Left cardiac atrium (tissue), 4 donors: ENCODE results near the gene SAMD1. TPM values are rescaled to one million over a fixed set of nuclear protein-coding genes. Genes with fewer than 3 reads are reported as not detected.
"Not testable (repeated sequence)": the region's sequence is repeated elsewhere in the genome, so short reads cannot be mapped to it uniquely, and the experiment has no call there.

Source experiments
- ATAC-seq, 2 donors: fragments of 200-7000 bp; cut with Tn5 transposase; one replicate each; pipeline ENCODE4 v1.9.1; 2020; ENCODE audit warnings: mild to moderate bottlenecking in 2 of 2, moderate library complexity in 2 of 2
- DNase-seq: peaks from one replicate; pipeline ENCODE4 v3.0.0-alpha.2; 2020
- intact Hi-C, 2 donors: fragments of 100-400 bp; cut with DNase I; formaldehyde crosslinking; loops; one replicate each; pipeline versions ENCODE4 v1.14.1 to v1.15.1; 2022 to 2023
- total RNA-seq, 2 donors: library from RNA; stranded (reverse); fragmentation: NEBNext Ultra II Directional; extraction: Animal tissue kit (Norgen Biotek cat#: 25700); gene quantifications; one replicate each; pipeline ENCODE4 v1.2.1, GENCODE V29; 2021
- donor health status: DM: no; HTN: yes; CAD: no.
- donor health status: DM: no; HTN: yes; CAD: no; lungs with severe emphysema.
- donor health status: DM: yes; HTN: yes; CAD: no.
- donor health status: Dilated cardiomyopathy.

Gene SAMD1
- total RNA-seq, 2 donors from 2014 or later, result 33.4 to 39.1 TPM

DNA sequence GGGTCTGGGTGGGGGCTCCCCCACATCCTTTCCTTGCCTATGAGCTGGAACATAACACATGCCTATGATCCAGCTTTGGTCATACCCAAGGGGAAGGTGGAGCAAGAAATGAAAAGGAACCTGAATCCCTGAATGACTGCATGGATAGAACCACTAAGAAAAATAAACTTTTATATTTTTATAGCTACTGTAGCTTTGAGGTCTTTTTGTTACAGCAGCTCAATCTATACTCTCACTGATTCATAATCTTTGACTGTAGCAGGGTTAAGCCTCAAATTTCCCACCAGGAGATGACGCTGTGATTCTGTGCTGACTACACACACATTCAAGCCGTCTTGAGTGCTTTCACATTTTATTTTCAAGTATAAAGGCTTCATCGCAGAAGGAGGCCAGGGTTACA lies 37.5 kb downstream of the SAMD1 start:
- ATAC-seq (no peak), DNase-seq (no peak)
- intact Hi-C loops, result loop anchor here in 1 of 2 donors (5.0 kb wide), 1 partner anchor 166 kb away; no protein-coding TSS in a partner anchor

- DNase-seq (no peak), ATAC-seq (no peak)
- intact Hi-C loops, result loop anchor here in 1 of 2 donors (5.0 kb wide), 1 partner anchor 165 kb away; no protein-coding TSS in a partner anchor
These were observed 38.1 kb downstream of the SAMD1 start for GRCh38 chr19:14052470-14052869.

GRCh38 chr19:14051980-14052379 lies 38.6 kb downstream of the SAMD1 start:
- no peak for ATAC-seq
- no peak for DNase-seq
- intact Hi-C loops, result loop anchor here in 1 of 2 donors (5.0 kb wide), 1 partner anchor 165 kb away; no protein-coding TSS in a partner anchor

DNA sequence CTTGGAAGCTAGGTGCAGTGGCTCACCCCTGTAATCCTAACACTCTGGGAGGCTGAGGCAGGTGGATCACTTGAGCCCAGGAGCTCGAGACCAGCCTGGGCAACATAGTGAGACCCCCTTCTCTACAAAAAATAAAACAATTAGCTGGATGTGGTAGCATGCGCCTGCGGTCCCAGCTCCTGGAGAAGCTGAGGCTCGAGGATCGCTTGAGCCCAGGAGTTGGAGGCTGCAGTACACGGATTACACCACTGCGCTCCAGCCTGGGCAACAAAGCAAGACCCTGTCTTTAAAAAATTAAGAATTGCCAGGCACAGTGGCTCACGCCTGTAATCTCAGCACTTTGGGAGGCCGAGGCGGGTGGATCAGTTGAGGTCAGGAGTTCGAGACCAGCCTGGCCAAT lies 39.6 kb downstream of the SAMD1 start:
- intact Hi-C loops, result loop anchor here in 1 of 2 donors (5.0 kb wide), 1 partner anchor 164 kb away; no protein-coding TSS in a partner anchor
- ATAC-seq, DNase-seq: not testable (repeated sequence)

- intact Hi-C loops, result loop anchor here in 1 of 2 donors (5.0 kb wide), 1 partner anchor 163 kb away; no protein-coding TSS in a partner anchor
- DNase-seq (no peak), ATAC-seq (no peak)
These were observed 40.0 kb downstream of the SAMD1 start for GRCh38 chr19:14050512-14050911.

DNA sequence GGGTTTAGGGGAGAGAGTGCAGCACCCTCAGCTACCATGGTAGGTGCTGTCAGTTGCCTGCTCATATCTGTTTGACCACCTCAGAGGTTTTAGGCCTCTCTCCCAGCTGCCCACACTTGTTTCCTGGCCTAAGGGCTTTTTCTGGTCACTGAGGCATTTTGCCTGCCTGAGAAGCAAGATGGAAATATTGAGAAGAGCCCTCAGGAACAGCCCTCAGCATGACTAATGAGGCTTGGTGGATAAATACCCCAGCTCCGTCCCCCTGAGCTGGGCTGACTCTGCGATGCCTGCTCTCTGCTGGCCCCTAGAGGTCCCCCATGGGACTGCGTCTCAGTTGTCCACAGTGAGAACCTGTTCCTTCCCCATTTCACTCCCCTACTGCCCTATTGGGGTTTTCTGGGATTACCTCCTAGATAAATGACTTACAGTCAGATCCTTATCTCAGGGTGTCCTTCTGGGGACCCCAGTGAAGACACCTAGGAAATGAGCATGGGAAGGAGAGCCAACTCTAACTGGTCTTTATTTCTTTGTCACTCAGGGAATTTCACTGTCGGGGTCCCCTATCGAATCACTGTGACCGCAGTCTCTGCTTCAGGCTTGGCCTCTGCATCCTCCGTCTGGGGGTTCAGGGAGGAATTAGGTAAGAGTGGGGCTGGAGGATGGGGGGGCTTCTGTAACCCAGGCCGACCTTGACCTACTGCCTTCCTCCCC lies 42.0 kb downstream of the SAMD1 start:
- peak; percentile 53 to 58 for ATAC-seq
- intact Hi-C loops, result loop anchor here in 1 of 2 donors (10.0 kb wide), 1 partner anchor 774 kb away; no protein-coding TSS in a partner anchor
- DNase-seq, result no peak

DNA sequence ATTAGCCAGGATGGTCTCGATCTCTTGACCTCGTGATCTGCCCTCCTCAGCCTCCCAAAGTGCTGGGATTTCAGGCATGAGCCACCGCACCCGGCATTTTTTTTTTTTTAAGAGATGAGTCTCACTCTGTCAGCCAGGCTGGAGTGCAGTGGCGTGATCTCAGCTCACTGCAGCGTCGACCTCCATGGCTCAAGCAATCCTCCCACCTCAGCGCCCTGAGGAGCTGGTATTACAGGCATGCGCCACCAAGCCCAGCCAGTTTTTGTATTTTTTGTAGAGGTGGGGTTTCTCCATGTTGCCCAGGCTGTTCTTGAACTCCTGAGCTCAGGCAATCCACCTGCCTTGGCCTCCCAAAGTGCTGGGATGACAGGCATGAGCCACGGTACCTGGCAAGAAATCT lies 42.7 kb downstream of the SAMD1 start:
- DNase-seq, ATAC-seq: not testable (repeated sequence)
- intact Hi-C loops, result loop anchor here in 1 of 2 donors (10.0 kb wide), 1 partner anchor 773 kb away; no protein-coding TSS in a partner anchor

GRCh38 chr19:14042659-14043608 lies 47.6 kb downstream of the SAMD1 start:
- intact Hi-C loops, result loop anchor here in 1 of 2 donors (10.0 kb wide), 1 partner anchor 768 kb away; no protein-coding TSS in a partner anchor
- ATAC-seq (peak; percentile 79 to 87), DNase-seq (peak; percentile 44)

DNA sequence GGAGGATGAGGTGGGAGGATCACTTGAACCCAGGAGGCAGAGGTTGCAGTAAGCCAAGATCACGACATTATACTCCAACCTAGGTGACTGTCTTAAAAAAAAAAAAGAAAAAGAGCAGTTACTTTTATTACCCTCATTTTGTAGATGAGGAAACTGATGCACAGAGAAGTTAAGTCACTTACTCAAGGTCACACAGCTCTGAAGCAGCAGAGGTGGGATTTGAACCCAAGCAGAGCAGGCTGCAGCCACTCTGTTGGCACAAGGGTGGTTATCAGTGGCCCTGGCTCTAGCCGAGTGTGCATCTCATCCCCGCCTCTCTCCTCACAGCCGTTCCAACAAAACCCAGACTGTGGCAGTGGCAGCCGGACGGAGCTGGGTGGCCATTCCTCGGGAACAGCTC lies 51.4 kb downstream of the SAMD1 start:
- intact Hi-C loops, result no loop called here
- DNase-seq (no peak), ATAC-seq (no peak)

Other genes starting within 250 kb of the SAMD1 start
- 1 to 10 TPM; 1.0 to 1.2 TPM for gene NANOS3, start 213.6 kb downstream of the SAMD1 start, total RNA-seq
- 1 to 10 TPM in 1 of 2 donors, under 1 TPM in 1; 0.62 to 1.1 TPM for gene BRME1, start 184.6 kb downstream of the SAMD1 start, total RNA-seq
- 10 to 100 TPM; 19.4 to 20.5 TPM for gene CC2D1A, start 184.6 kb downstream of the SAMD1 start, total RNA-seq
- 1 to 10 TPM; 1.1 to 1.4 TPM for gene PODNL1, start 152.3 kb downstream of the SAMD1 start, total RNA-seq
- gene DCAF15, start 138.2 kb downstream of the SAMD1 start, total RNA-seq, result 10 to 100 TPM; 17.1 to 19.2 TPM
- 10 to 100 TPM; 11.0 to 12.3 TPM for gene RFX1, start 84.4 kb downstream of the SAMD1 start, total RNA-seq
- not detected for gene RLN3, start 62.6 kb downstream of the SAMD1 start, total RNA-seq
- 1 to 10 TPM; 4.7 to 6.2 TPM for gene IL27RA, start 59.0 kb downstream of the SAMD1 start, total RNA-seq
- gene PALM3, start 28.7 kb downstream of the SAMD1 start, total RNA-seq, result under 1 TPM; 0.50 to 0.88 TPM
- gene MISP3, start 18.0 kb downstream of the SAMD1 start, total RNA-seq, result 1 to 10 TPM; 4.6 to 5.7 TPM
- not detected for gene C19orf67, start 5.0 kb downstream of the SAMD1 start, total RNA-seq
- gene PRKACA, start 27.0 kb upstream of the SAMD1 start, total RNA-seq, result 100 to 1,000 TPM; 348 to 418 TPM
- 1 to 10 TPM in 1 of 2 donors, under 1 TPM in 1; 0.92 to 3.0 TPM for gene ASF1B, start 45.8 kb upstream of the SAMD1 start, total RNA-seq
- 10 to 100 TPM; 23.9 to 26.1 TPM for gene ADGRL1, start 115.4 kb upstream of the SAMD1 start, total RNA-seq